Urothelium cell line (cell line): ENCODE measurements around the gene PRPS1L1.
A peak's percentile ranks its signal among the peaks of the same experiment; 100 is the strongest.

Source experiments
- DNase-seq: peaks from one replicate; pipeline ENCODE4 v3.0.0; 2011; ENCODE audit warnings: low spot score, mixed read lengths
- FAIRE-seq: peaks from 2 replicates; lab custom pipeline; 2011; peaks lifted over from hg19 to GRCh38; lab: Jason Lieb, UNC

PRPS1L1 gene

GRCh38 chr7:18016547-18017444 is 10.8 kb downstream of the PRPS1L1 start:
- FAIRE-seq = no peak
- DNase-seq = no peak

- DNase-seq (no peak), FAIRE-seq (no peak)
These were observed 13.7 kb downstream of the PRPS1L1 start for GRCh38 chr7:18013936-18014335.

- DNase-seq (no peak), FAIRE-seq (no peak)
These were observed 23.3 kb downstream of the PRPS1L1 start for GRCh38 chr7:18004372-18004771.

GRCh38 chr7:18003286-18003994 is 24.2 kb downstream of the PRPS1L1 start:
- no peak for FAIRE-seq
- DNase-seq = no peak

- no peak for FAIRE-seq
These were observed 29.0 kb downstream of the PRPS1L1 start for GRCh38 chr7:17998692-17999091.

GRCh38 chr7:17996442-17997223 is 31.0 kb downstream of the PRPS1L1 start:
- FAIRE-seq (no peak), DNase-seq (no peak)

More at GRCh38 chr7:17998692-17999091, 29.0 kb downstream of the PRPS1L1 start:
- no peak for DNase-seq

GRCh38 chr7:17996040-17996439 is 31.6 kb downstream of the PRPS1L1 start:
- FAIRE-seq (no peak), DNase-seq (no peak)

- DNase-seq = no peak
- no peak for FAIRE-seq
These were observed 33.4 kb downstream of the PRPS1L1 start for GRCh38 chr7:17994079-17994850.

GRCh38 chr7:17991866-17992648 is 35.6 kb downstream of the PRPS1L1 start:
- no peak for DNase-seq
- no peak for FAIRE-seq

GRCh38 chr7:17990761-17991160 is 36.9 kb downstream of the PRPS1L1 start:
- FAIRE-seq (no peak), DNase-seq (no peak)

GRCh38 chr7:17989546-17989945 is 38.1 kb downstream of the PRPS1L1 start:
- FAIRE-seq = no peak
- peak; percentile 57 for DNase-seq

GRCh38 chr7:17988858-17989257 is 38.8 kb downstream of the PRPS1L1 start:
- DNase-seq (no peak), FAIRE-seq (no peak)

- no peak for FAIRE-seq
- no peak for DNase-seq
These were observed 39.5 kb downstream of the PRPS1L1 start for GRCh38 chr7:17988141-17988540.

GRCh38 chr7:17986851-17987250 is 40.8 kb downstream of the PRPS1L1 start:
- peak; percentile 33 for DNase-seq
- peak; percentile 55 for FAIRE-seq

GRCh38 chr7:17985473-17986239 is 42.0 kb downstream of the PRPS1L1 start:
- DNase-seq (no peak), FAIRE-seq (no peak)

- FAIRE-seq (no peak), DNase-seq (no peak)
These were observed 43.4 kb downstream of the PRPS1L1 start for GRCh38 chr7:17984288-17984687.

GRCh38 chr7:17983221-17984062 is 44.2 kb downstream of the PRPS1L1 start:
- no peak for DNase-seq
- no peak for FAIRE-seq

- DNase-seq (no peak), FAIRE-seq (no peak)
These were observed 50.7 kb downstream of the PRPS1L1 start for GRCh38 chr7:17976952-17977351.
